Mesenchymal stem cell (in vitro differentiated cells and primary cell): Measurements from ENCODE around the gene TOP1.
"Not testable (repeated sequence)": the region's sequence is repeated elsewhere in the genome, so short reads cannot be mapped to it uniquely, and the experiment has no call there.

Source experiments
- DNase-seq: peaks from one replicate; pipeline ENCODE4 v3.0.0-alpha.2; 2013
- H2AFZ ChIP-seq: one replicate; pipeline ENCODE4 v1.6.1; 2013; ENCODE audit warnings: low read depth, mild to moderate bottlenecking, control low read depth, inconsistent platforms, low read length, moderate library complexity
- H2AK5ac ChIP-seq: 2 replicates; pipeline ENCODE4 v1.6.1; 2013; ENCODE audit warnings: low read length, moderate library complexity, mild to moderate bottlenecking, inconsistent platforms; ENCODE audit not compliant: severe bottlenecking
- H2BK120ac ChIP-seq: one replicate; pipeline ENCODE4 v1.6.1; 2013; ENCODE audit warnings: low read depth, mild to moderate bottlenecking, inconsistent platforms, low read length, moderate library complexity
- H2BK12ac ChIP-seq, 2 experiments: one replicate each; pipeline ENCODE4 v1.6.1; 2013; ENCODE audit warnings: inconsistent platforms in 2 of 2, low read length in 2 of 2, mild to moderate bottlenecking in 2 of 2, moderate library complexity in 2 of 2, control low read depth in 1 of 2
- H2BK15ac ChIP-seq: one replicate; pipeline ENCODE4 v1.6.1; 2013; ENCODE audit warnings: mild to moderate bottlenecking, low read depth, inconsistent platforms; ENCODE audit not compliant: poor library complexity, severe bottlenecking
- H2BK5ac ChIP-seq: 2 replicates; pipeline ENCODE4 v1.6.1; 2013; ENCODE audit warnings: low read depth, mild to moderate bottlenecking, low read length, control low read depth, inconsistent platforms; ENCODE audit not compliant: poor library complexity, severe bottlenecking
- H3K14ac ChIP-seq, 2 experiments: one replicate each; pipeline ENCODE4 v1.6.1; 2013; ENCODE audit warnings: inconsistent platforms in 2 of 2, low read length in 2 of 2, control low read depth in 1 of 2, mild to moderate bottlenecking in 1 of 2, moderate library complexity in 1 of 2
- H3K18ac ChIP-seq, 2 experiments: one replicate each; pipeline ENCODE4 v1.6.1; 2013; ENCODE audit warnings: inconsistent platforms in 2 of 2, low read length in 2 of 2, control low read depth in 1 of 2, low read depth in 1 of 2, mild to moderate bottlenecking in 1 of 2
- H3K23ac ChIP-seq, 2 experiments: one replicate each; pipeline ENCODE4 v1.6.1; 2013; ENCODE audit warnings: inconsistent platforms in 2 of 2, low read length in 2 of 2, mild to moderate bottlenecking in 2 of 2, moderate library complexity in 2 of 2, control low read depth in 1 of 2
- H3K27ac ChIP-seq: 2 replicates; pipeline ENCODE4 v1.5.1; 2013; ENCODE audit warnings: mild to moderate bottlenecking, moderate library complexity, low read length, control low read depth, inconsistent platforms; ENCODE audit not compliant: poor library complexity, severe bottlenecking
- H3K27me3 ChIP-seq, 2 experiments: 2 replicates each; pipeline versions ENCODE4 v1.6.1 to v1.7.0; 2013; ENCODE audit warnings: low read length in 2 of 2, mild to moderate bottlenecking in 2 of 2, moderate library complexity in 2 of 2, control low read depth in 1 of 2, inconsistent platforms in 1 of 2; ENCODE audit not compliant: control insufficient read depth in 1 of 2, insufficient read depth in 1 of 2
- H3K36me3 ChIP-seq, 2 experiments: 2 replicates each; pipeline versions ENCODE4 v1.6.1 to v1.7.0; 2013; ENCODE audit warnings: low read length in 2 of 2, control low read depth in 1 of 2, inconsistent platforms in 1 of 2, low read depth in 1 of 2, mild to moderate bottlenecking in 1 of 2; ENCODE audit not compliant: insufficient read depth in 2 of 2, control insufficient read depth in 1 of 2
- H3K4ac ChIP-seq, 2 experiments: one replicate each; pipeline ENCODE4 v1.6.1; 2013; ENCODE audit warnings: inconsistent platforms in 2 of 2, low read length in 2 of 2, mild to moderate bottlenecking in 2 of 2, moderate library complexity in 2 of 2, control low read depth in 1 of 2, low read depth in 1 of 2
- H3K4me1 ChIP-seq: 2 replicates; pipeline ENCODE4 v1.6.1; 2013; ENCODE audit warnings: low read depth, low read length, control low read depth; ENCODE audit not compliant: control insufficient read depth, insufficient read depth
- H3K4me2 ChIP-seq: 2 replicates; pipeline ENCODE4 v1.6.1; 2013; ENCODE audit warnings: low read length, mild to moderate bottlenecking, inconsistent platforms; ENCODE audit not compliant: poor library complexity, severe bottlenecking
- H3K4me3 ChIP-seq, 2 experiments: 2 replicates each; pipeline versions ENCODE4 v1.5.1 to v1.7.0; 2013; ENCODE audit warnings: low read length in 2 of 2, mild to moderate bottlenecking in 2 of 2, control low read depth in 1 of 2, low read depth in 1 of 2; ENCODE audit not compliant: insufficient read depth in 1 of 2
- H3K79me1 ChIP-seq: replicated peaks from 2 replicates; pipeline ENCODE4 v1.6.1; 2013; ENCODE audit warnings: mild to moderate bottlenecking, control low read depth, low read length, inconsistent platforms; ENCODE audit not compliant: poor library complexity, severe bottlenecking
- H3K9ac ChIP-seq: 2 replicates; pipeline ENCODE4 v1.7.0; 2013; ENCODE audit warnings: mild to moderate bottlenecking, low read length, moderate library complexity
- H3K9me3 ChIP-seq: 2 replicates; pipeline ENCODE4 v1.7.0; 2013; ENCODE audit warnings: mild to moderate bottlenecking, low read length; ENCODE audit not compliant: control insufficient read depth
- H4K8ac ChIP-seq: one replicate; pipeline ENCODE4 v1.6.1; 2013; ENCODE audit warnings: inconsistent platforms, mild to moderate bottlenecking, low read length, moderate library complexity
- H4K91ac ChIP-seq: one replicate; pipeline ENCODE4 v1.6.1; 2013; ENCODE audit warnings: mild to moderate bottlenecking, low read length, inconsistent platforms
- WGBS: methylation state at CpG from one replicate; pipeline ENCODE4 v1.1.7; 2013; ENCODE audit warnings: mixed read lengths; 5-methylcytosine and 5-hydroxymethylcytosine counted together

The TOP1 gene

GRCh38 chr20:41124451-41125094, 96.0 kb downstream of the TOP1 start:
- Histone ChIP-seq H3K4ac (no peak overlapping the region), H3K9ac (no peak overlapping the region), H3K4me2 (no peak overlapping the region), H3K27ac (no peak overlapping the region), H2BK5ac (no peak overlapping the region), H4K91ac (no peak overlapping the region), H3K27me3 (no peaks in the 10 kb centered on the region), H3K4me3 (no peak overlapping the region), H3K14ac (no peak overlapping the region), H3K23ac (no peak overlapping the region), H2BK12ac (no peak overlapping the region), H2AK5ac (no peak overlapping the region), H3K36me3 (peaks cover 54 to 76% of the 10 kb centered on the region in 2 experiments), H3K4me1 (peaks cover 2% of the 10 kb centered on the region), H2AFZ (no peak overlapping the region), H2BK15ac (no peak overlapping the region), H3K79me1 (peaks cover 15% of the 10 kb centered on the region), H4K8ac (no peak overlapping the region), H2BK120ac (no peak overlapping the region), H3K9me3 (no peaks in the 10 kb centered on the region), H3K18ac (no peak overlapping the region)
- WGBS = 98% methylated on average over 2 of the region's 3 CpGs
- no peak for DNase-seq

DNA sequence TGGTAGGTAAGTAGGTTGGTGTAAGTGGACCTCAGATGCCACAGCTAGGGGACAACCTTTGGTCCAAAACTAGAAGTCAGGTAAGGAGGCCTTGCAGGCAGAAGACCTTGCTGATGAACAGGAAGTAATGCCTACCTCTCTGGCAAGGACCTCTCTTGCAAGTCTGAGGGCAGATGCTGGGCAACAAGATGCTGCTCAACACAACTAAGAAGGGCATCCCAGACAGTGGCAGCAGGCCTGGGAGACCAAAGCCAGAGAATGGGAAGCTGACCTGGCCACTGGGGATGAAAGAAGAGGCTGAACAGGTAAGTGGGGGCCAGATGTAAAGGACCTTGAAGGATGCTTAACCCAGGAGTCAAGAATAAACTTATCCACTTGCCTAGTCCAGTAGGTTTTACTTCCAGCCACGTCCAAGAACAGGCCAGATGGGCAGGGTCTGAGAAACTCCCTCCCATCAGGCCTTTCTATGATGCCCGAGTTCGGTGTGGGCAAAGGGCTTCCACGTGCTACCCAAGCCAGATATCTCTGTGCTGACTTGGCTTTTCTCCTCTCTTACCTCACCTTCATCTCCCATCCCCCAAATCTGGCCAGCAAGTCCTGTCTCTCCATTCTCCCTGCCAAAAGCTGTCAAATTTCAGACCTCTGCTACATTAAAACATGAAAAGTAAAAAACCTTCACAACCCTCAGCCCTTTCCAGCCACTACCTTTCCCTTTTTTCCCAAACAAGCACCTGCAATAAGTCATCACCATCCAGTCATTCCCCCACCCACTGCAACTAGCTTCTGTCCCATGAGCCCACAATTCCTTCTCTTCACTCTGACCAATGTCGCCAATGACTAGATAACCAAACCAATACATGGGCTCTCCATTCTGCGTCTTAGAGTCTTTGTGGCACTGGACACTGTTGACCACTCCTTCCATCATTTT, 97.2 kb downstream of the TOP1 start:
- Histone ChIP-seq H2BK15ac (no peak overlapping the region), H3K4me1 (peaks cover 2% of the 10 kb centered on the region), H3K79me1 (peaks cover 9% of the 10 kb centered on the region), H3K14ac (no peak overlapping the region), H3K9ac (no peak overlapping the region), H3K23ac (no peak overlapping the region), H3K4me2 (no peak overlapping the region), H4K8ac (no peak overlapping the region), H3K27me3 (no peaks in the 10 kb centered on the region), H2BK120ac (no peak overlapping the region), H4K91ac (no peak overlapping the region), H2BK12ac (no peak overlapping the region), H2AFZ (no peak overlapping the region), H3K27ac (no peak overlapping the region), H3K4me3 (no peak overlapping the region), H3K4ac (no peak overlapping the region), H3K36me3 (peaks cover 48 to 66% of the 10 kb centered on the region in 2 experiments), H2AK5ac (no peak overlapping the region), H3K18ac (no peak overlapping the region), H3K9me3 (no peaks in the 10 kb centered on the region), H2BK5ac (no peak overlapping the region)
- 94% methylated on average over 6 of the region's 6 CpGs for WGBS
- DNase-seq = no peak

DNA sequence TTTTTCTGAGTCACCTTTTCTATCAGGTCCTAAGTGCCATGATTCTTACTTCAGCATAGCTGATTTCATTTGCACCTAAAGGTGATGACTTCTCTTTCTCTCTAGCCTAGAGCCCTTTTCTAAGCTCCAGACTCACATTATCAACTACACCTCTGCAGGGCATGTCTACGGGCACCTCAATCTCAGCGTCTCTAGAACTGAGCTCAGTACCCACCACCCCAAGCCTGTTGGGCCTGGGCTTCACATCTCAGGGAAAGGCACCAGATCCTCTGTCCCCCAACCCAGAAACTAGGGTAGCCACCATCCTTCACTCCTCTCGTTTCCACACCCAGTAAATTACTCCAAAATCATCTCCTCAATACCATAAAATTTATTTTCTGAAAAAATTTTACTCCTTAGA, 98.1 kb downstream of the TOP1 start:
- Histone ChIP-seq H3K9me3 (no peaks in the 10 kb centered on the region), H3K36me3 (peaks cover 42 to 57% of the 10 kb centered on the region in 2 experiments), H3K27ac (no peak overlapping the region), H3K4me2 (no peak overlapping the region), H3K4me3 (no peak overlapping the region), H3K9ac (no peak overlapping the region), H4K91ac (no peak overlapping the region), H3K27me3 (no peaks in the 10 kb centered on the region), H3K23ac (no peak overlapping the region), H2BK120ac (no peak overlapping the region), H3K4me1 (peaks cover 2% of the 10 kb centered on the region), H3K18ac (no peak overlapping the region), H3K14ac (no peak overlapping the region), H2BK12ac (no peak overlapping the region), H3K79me1 (peaks cover 9% of the 10 kb centered on the region), H2AK5ac (no peak overlapping the region), H3K4ac (no peak overlapping the region), H2AFZ (no peak overlapping the region), H4K8ac (no peak overlapping the region), H2BK15ac (no peak overlapping the region), H2BK5ac (no peak overlapping the region)
- DNase-seq = no peak
- WGBS = 96% methylated on average over 3 of the region's 3 CpGs

DNA sequence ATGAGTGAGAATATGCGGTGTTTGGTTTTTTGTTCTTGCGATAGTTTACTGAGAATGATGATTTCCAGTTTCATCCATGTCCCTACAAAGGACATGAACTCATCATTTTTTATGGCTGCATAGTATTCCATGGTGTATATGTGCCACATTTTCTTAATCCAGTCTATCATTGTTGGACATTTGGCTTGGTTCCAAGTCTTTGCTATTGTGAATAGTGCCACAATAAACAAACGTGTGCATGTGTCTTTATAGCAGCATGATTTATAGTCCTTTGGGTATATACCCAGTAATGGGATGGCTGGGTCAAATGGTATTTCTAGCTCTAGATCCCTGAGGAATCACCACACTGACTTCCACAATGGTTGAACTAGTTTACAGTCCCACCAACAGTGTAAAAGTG, 99.7 kb downstream of the TOP1 start:
- not testable (repeated sequence) for H3K9me3 ChIP-seq, H3K18ac ChIP-seq, H2BK12ac ChIP-seq, DNase-seq, H3K4ac ChIP-seq, H3K4me2 ChIP-seq, H2BK5ac ChIP-seq, H2AFZ ChIP-seq, H3K4me3 ChIP-seq, H4K8ac ChIP-seq, H2BK15ac ChIP-seq, H3K23ac ChIP-seq, H4K91ac ChIP-seq, H3K79me1 ChIP-seq, H3K14ac ChIP-seq, H3K27me3 ChIP-seq, H2AK5ac ChIP-seq, H2BK120ac ChIP-seq, H3K27ac ChIP-seq, H3K9ac ChIP-seq, H3K4me1 ChIP-seq
- WGBS = no CpG with 5 or more reads among the region's 3 CpGs
- peaks cover 41% of the 10 kb centered on the region in 2 experiments for H3K36me3 ChIP-seq
